Pancreas (tissue), 10 donors: Measurements from ENCODE around the gene FRRS1. TPM values are rescaled to one million over a fixed set of nuclear protein-coding genes. Genes with fewer than 3 reads are reported as not detected.
A peak's percentile ranks its signal among the peaks of the same experiment; 100 is the strongest.

Experiments used
- ATAC-seq, 4 donors: fragments of 200-7000 bp; cut with Tn5 transposase; one replicate each; pipeline versions ENCODE4 v1.8.0 to v1.9.1; 2020; ENCODE audit warnings: mild to moderate bottlenecking in 4 of 4, moderate library complexity in 4 of 4
- DNase-seq, 6 donors: peaks; one replicate each; pipeline ENCODE4 v3.0.0-alpha.2; 2020
- FAIRE-seq: peaks from 2 replicates; lab custom pipeline; 2012; peaks lifted over from hg19 to GRCh38; lab: Jason Lieb, UNC
- H3K27ac ChIP-seq, 4 donors: fragments of 200-600 bp; sonication (generic); 1 replicate in 3 of 4; 2 replicates in 1 of 4; pipeline versions ENCODE4 v1.5.0 to v1.8.0; 2020
- H3K27me3 ChIP-seq, 4 donors: fragments of 200-600 bp; one replicate each; pipeline ENCODE4 v1.8.0; 2021
- H3K36me3 ChIP-seq, 3 donors: fragments of 200-600 bp; sonication (generic) in 1 of 3; one replicate each; pipeline versions ENCODE4 v1.5.0 to v1.8.0; 2020 to 2021
- H3K4me1 ChIP-seq, 3 donors: fragments of 200-600 bp; one replicate each; pipeline ENCODE4 v1.8.0; 2021
- H3K4me3 ChIP-seq, 4 donors: fragments of 200-600 bp; sonication (generic) in 2 of 4; one replicate each; pipeline versions ENCODE4 v1.5.0 to v1.8.0; 2020 to 2021
- H3K9me3 ChIP-seq, 4 donors: fragments of 200-600 bp; one replicate each; pipeline ENCODE4 v1.8.0; 2021
- CTCF ChIP-seq, 4 donors: fragments of 200-600 bp; sonication (generic) in 3 of 4; IDR thresholded peaks; one replicate each; pipeline versions ENCODE4 v1.5.0 to v1.8.0; 2021; ENCODE audit warnings: antibody characterized with exemption in 4 of 4
- WGBS, 2 donors: extraction: QIAGEN DNeasy Blood & Tissue Kit; methylation state at CpG; one replicate each; pipeline ENCODE4 v1.1.7; 2013; 5-methylcytosine and 5-hydroxymethylcytosine counted together
- intact Hi-C, 3 donors: fragments of 100-400 bp; cut with DNase I; formaldehyde crosslinking; loops; one replicate each; pipeline versions ENCODE4 v1.11.1 to v1.14.2; 2022
- polyA plus RNA-seq, 2 donors: library from polyadenylated mRNA; stranded (reverse); fragments of 200-250 nt; gene quantifications; one replicate each; pipeline ENCODE4 v1.2.3, GENCODE V29; 2013
- total RNA-seq, 6 donors: library from RNA; stranded (reverse); fragmentation: NEBNext Ultra II Directional in 4 of 6; extraction: Animal tissue kit (Norgen Biotek cat#: 25700) in 4 of 6; gene quantifications; one replicate each; pipeline versions ENCODE4 v1.2.1 to v1.2.4, GENCODE V29; 2021 to 2023
- donor health status: healthy with polysubstance abuse.
- donor health status: DM: no; HTN: no; CAD: no; lungs with moderate emphysema.
- donor health status: DM: no; HTN: no; CAD: no.
- donor health status: control.
- donor health status: control.
- donor health status: Bipolar disorder and iron deficiency.
- donor health status: DM: yes; HTN: yes; CAD: no.
- donor health status: DM: no; HTN: no; CAD: no.
- donor health status: DM: no; HTN: no; CAD: no.
- donor health status: DM: yes; HTN: yes; CAD: no.

FRRS1 gene
- total and polyA plus RNA-seq, 8 donors, result 0.34 to 7.3 (median 1.7) TPM

DNA sequence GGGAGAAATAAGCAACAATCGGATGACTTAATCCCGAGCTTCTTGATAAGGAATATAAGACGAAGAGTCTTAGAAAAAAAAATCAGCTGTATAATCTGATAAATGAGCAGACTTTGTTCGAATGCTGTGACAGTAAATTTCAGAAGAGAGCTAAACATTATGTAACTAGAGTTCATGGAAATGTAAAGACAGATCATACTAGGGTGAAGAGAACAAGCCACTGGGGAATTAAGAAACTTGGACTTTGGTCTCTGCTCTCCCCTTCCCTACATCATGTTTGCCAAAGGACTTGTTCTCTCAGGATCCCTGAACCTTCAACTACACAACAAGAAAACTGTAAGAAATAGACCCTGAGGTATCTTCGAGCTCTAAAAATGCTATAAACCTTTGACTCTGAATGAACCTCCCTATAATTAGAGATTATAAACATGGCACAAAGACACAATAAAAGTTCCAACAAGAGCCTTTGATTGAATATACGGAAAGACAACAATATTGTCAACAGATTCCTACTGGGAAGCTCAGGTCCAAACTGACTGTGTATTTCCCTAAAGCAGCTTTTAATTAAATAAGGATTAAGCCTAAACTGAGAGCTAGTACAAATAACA, 27.5 kb downstream of the FRRS1 start:
- no peak for FAIRE-seq
- Histone ChIP-seq H3K4me1 (no peaks in the 10 kb centered on the region), H3K27ac (no peak overlapping the region), H3K36me3 (no peaks in the 10 kb centered on the region), H3K27me3 (no peaks in the 10 kb centered on the region), H3K4me3 (no peak overlapping the region), H3K9me3 (no peaks in the 10 kb centered on the region)
- intact Hi-C loops, result no loop called here
- 64 to 77% methylated on average over 6 of the region's 6 CpGs for WGBS, 2 donors
- DNase-seq, result no peak
- no peak for ATAC-seq
- no peak for TF ChIP-seq CTCF (IDR thresholded peaks at IDR 0.05)

- no peak for DNase-seq
- H3K36me3 ChIP-seq, result no peaks in the 10 kb centered on the region
- no peak overlapping the region for H3K4me3 ChIP-seq
- no peak for TF ChIP-seq CTCF (IDR thresholded peaks at IDR 0.05)
- intact Hi-C loops, result no loop called here
- H3K9me3 ChIP-seq, result no peaks in the 10 kb centered on the region
- no peak for FAIRE-seq
- no peaks in the 10 kb centered on the region for H3K4me1 ChIP-seq
- no peak overlapping the region for H3K27ac ChIP-seq
- ATAC-seq, result peak in 3 of 4 donors; percentile 53 to 56 (median 53)
- no peaks in the 10 kb centered on the region for H3K27me3 ChIP-seq
- WGBS, 2 donors, result 54 to 72% methylated on average over 4 of the region's 4 CpGs
Observed at GRCh38 chr1:99737016-99737415, 29.4 kb downstream of the FRRS1 start.

GRCh38 chr1:99735852-99736251, 30.6 kb downstream of the FRRS1 start:
- no peak overlapping the region for H3K27ac ChIP-seq

DNA sequence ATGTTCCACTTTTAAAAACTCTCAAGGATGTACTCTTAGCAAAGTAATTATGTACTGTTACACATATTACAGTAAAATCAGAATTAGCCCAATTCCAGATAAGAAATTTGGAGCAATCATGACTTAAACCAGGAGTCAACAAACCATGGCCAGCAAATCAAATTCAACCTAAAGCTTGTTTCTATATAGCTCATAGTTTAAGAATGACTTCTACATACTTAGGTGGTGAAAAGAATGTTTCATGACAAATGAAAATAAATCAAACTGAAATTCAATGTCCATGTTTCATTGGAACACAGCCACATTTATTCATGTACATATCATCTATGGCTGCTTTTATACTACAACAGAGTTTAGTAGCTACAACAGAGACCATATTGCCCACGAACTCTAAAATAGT, 35.1 kb downstream of the FRRS1 start:
- WGBS, 2 donors, result 87 to 92% methylated on average over 1 of the region's 1 CpG
- DNase-seq (no peak), FAIRE-seq (no peak), ATAC-seq (no peak)
- H3K4me3 ChIP-seq, result no peak overlapping the region
- H3K4me1 ChIP-seq, result no peaks in the 10 kb centered on the region
- no peak for TF ChIP-seq CTCF (IDR thresholded peaks at IDR 0.05)
- no peaks in the 10 kb centered on the region for H3K27me3 ChIP-seq
- H3K36me3 ChIP-seq, result no peaks in the 10 kb centered on the region
- no peak overlapping the region for H3K27ac ChIP-seq
- H3K9me3 ChIP-seq, result no peaks in the 10 kb centered on the region
- intact Hi-C loops, result no loop called here

More at GRCh38 chr1:99735852-99736251, 30.6 kb downstream of the FRRS1 start:
- H3K27me3 ChIP-seq, result no peaks in the 10 kb centered on the region
- intact Hi-C loops, result no loop called here
- no peaks in the 10 kb centered on the region for H3K9me3 ChIP-seq
- H3K4me1 ChIP-seq, result no peaks in the 10 kb centered on the region
- ATAC-seq, result no peak
- no peak overlapping the region for H3K4me3 ChIP-seq
- 64 to 93% methylated on average over 2 of the region's 2 CpGs for WGBS, 2 donors
- no peaks in the 10 kb centered on the region for H3K36me3 ChIP-seq
- TF ChIP-seq CTCF (IDR thresholded peaks at IDR 0.05), result no peak
- no peak for DNase-seq
- no peak for FAIRE-seq

GRCh38 chr1:99728494-99729235, 37.8 kb downstream of the FRRS1 start:
- H3K4me1 ChIP-seq, result no peaks in the 10 kb centered on the region
- FAIRE-seq (no peak), DNase-seq (no peak), ATAC-seq (no peak)
- intact Hi-C loops, result no loop called here
- no peaks in the 10 kb centered on the region for H3K27me3 ChIP-seq
- H3K36me3 ChIP-seq, result no peaks in the 10 kb centered on the region
- no peaks in the 10 kb centered on the region for H3K9me3 ChIP-seq
- no peak overlapping the region for H3K27ac ChIP-seq
- 90 to 92% methylated on average over 4 of the region's 4 CpGs for WGBS, 2 donors
- TF ChIP-seq CTCF (IDR thresholded peaks at IDR 0.05), result peak in 3 of 4 donors; percentile 9 to 31 (median 28)
- no peak overlapping the region for H3K4me3 ChIP-seq
